ENCODE results near the gene ASPG.

The ASPG gene

GRCh38 chr14:104076743-104077142, 8.8 kb upstream of the ASPG start:
- DNase-seq, result no peak

GRCh38 chr14:104078031-104078455, 7.5 kb upstream of the ASPG start:
- DNase-seq, result peak; percentile 87

- no peak for DNase-seq
These were observed 4.9 kb upstream of the ASPG start for GRCh38 chr14:104080376-104081260.

- DNase-seq, result no peak
These were observed 4.2 kb upstream of the ASPG start for GRCh38 chr14:104081261-104081835.

GRCh38 chr14:104081951-104082464, 3.5 kb upstream of the ASPG start:
- DNase-seq, result no peak

GRCh38 chr14:104082807-104083206, 2.7 kb upstream of the ASPG start:
- DNase-seq, result no peak

- DNase-seq, result no peak
These were observed 1.1 kb upstream of the ASPG start for GRCh38 chr14:104084251-104085002.

- DNase-seq, result no peak
These were observed 345 bp downstream of the ASPG start for GRCh38 chr14:104085889-104086201.

GRCh38 chr14:104086210-104086660, 735 bp downstream of the ASPG start:
- DNase-seq, result no peak

- DNase-seq, result no peak
These were observed 1.4 kb downstream of the ASPG start for GRCh38 chr14:104086661-104087461.

GRCh38 chr14:104087505-104087904, 2.0 kb downstream of the ASPG start:
- no peak for DNase-seq

GRCh38 chr14:104087981-104088850, 2.7 kb downstream of the ASPG start:
- no peak for DNase-seq

GRCh38 chr14:104090071-104090748, 4.7 kb downstream of the ASPG start:
- DNase-seq, result no peak

GRCh38 chr14:104091061-104091926, 5.8 kb downstream of the ASPG start:
- no peak for DNase-seq

- no peak for DNase-seq
These were observed 6.6 kb downstream of the ASPG start for GRCh38 chr14:104091927-104092771.

GRCh38 chr14:104092931-104093365, 7.4 kb downstream of the ASPG start:
- DNase-seq, result no peak

- no peak for DNase-seq
These were observed 8.0 kb downstream of the ASPG start for GRCh38 chr14:104093366-104094055.

GRCh38 chr14:104094056-104094708, 8.7 kb downstream of the ASPG start:
- no peak for DNase-seq

Data from CD4-positive, alpha-beta T cell treated with Interleukin-17A for 4 hours (primary cell).